Karpas-422 (cell line): ENCODE measurements around the gene HS6ST3. TPM values are rescaled to one million over a fixed set of nuclear protein-coding genes. Genes with fewer than 3 reads are reported as not detected.

ENCODE experiments used
- DNase-seq: peaks from one replicate; pipeline ENCODE4 v3.0.0-alpha.2; 2015
- H2AFZ ChIP-seq: fragments of 200-600 bp; sonication (generic); 2 replicates; pipeline ENCODE4 v1.6.1; 2014; ENCODE audit warnings: antibody characterized with exemption, low read length, mixed read lengths
- H3K27ac ChIP-seq: fragments of 200-600 bp; sonication (generic); 2 replicates; pipeline ENCODE4 v1.5.1; 2014; ENCODE audit warnings: mild to moderate bottlenecking, low read length, moderate library complexity
- H3K27me3 ChIP-seq: fragments of 200-600 bp; sonication (generic); 2 replicates; pipeline ENCODE4 v1.6.1; 2014; ENCODE audit warnings: low read length, mixed read lengths
- H3K36me3 ChIP-seq: fragments of 200-600 bp; sonication (generic); 2 replicates; pipeline ENCODE4 v1.6.1; 2014; ENCODE audit warnings: low read length, mixed read lengths; ENCODE audit not compliant: insufficient read depth
- H3K4me1 ChIP-seq: fragments of 200-600 bp; sonication (generic); 2 replicates; pipeline ENCODE4 v1.6.1; 2014; ENCODE audit warnings: mild to moderate bottlenecking, low read length, mixed read lengths
- H3K4me2 ChIP-seq: fragments of 200-600 bp; sonication (generic); 2 replicates; pipeline ENCODE4 v1.6.1; 2014; ENCODE audit warnings: low read length, low read depth, mild to moderate bottlenecking; ENCODE audit not compliant: poor library complexity, severe bottlenecking
- H3K4me3 ChIP-seq: fragments of 200-600 bp; sonication (generic); 2 replicates; pipeline ENCODE4 v1.5.1; 2014; ENCODE audit warnings: mild to moderate bottlenecking, antibody characterized with exemption, low read length, mixed read lengths
- H3K79me2 ChIP-seq: fragments of 200-600 bp; sonication (generic); 2 replicates; pipeline ENCODE4 v1.6.1; 2014; ENCODE audit warnings: mild to moderate bottlenecking, low read length, mixed read lengths
- H3K9ac ChIP-seq: fragments of 200-600 bp; sonication (generic); 2 replicates; pipeline ENCODE4 v1.6.0; 2014; ENCODE audit warnings: low read length
- H3K9me2 ChIP-seq: fragments of 200-600 bp; sonication (generic), shearing (Covaris generic); replicated peaks from 2 replicates; pipeline ENCODE4 v1.6.0; 2014; ENCODE audit warnings: mild to moderate bottlenecking, low read length, moderate library complexity; ENCODE audit not compliant: insufficient read depth
- H3K9me3 ChIP-seq: fragments of 300-700, 200-600 bp; sonication (generic); 2 replicates; pipeline ENCODE4 v1.6.1; 2014; ENCODE audit warnings: low read length, mixed read lengths
- H4K20me1 ChIP-seq: fragments of 200-600 bp; sonication (generic); 2 replicates; pipeline ENCODE4 v1.6.1; 2014; ENCODE audit warnings: mild to moderate bottlenecking, antibody characterized with exemption, low read length, low read depth; ENCODE audit not compliant: insufficient read depth
- total RNA-seq: library from RNA; depleted of rRNA; stranded (reverse); fragments of >200 nt; shearing (Covaris generic); gene quantifications from 2 replicates; pipeline ENCODE4 v1.2.3, GENCODE V29; 2014; ENCODE audit warnings: low replicate concordance

Gene HS6ST3
- total RNA-seq, 1 experiment from 2014 or later: not detected

GRCh38 chr13:96198038-96198437 is 108.1 kb downstream of the HS6ST3 start:
- H3K9me2 ChIP-seq: no peaks in the 10 kb centered on the region
- H3K9me3 ChIP-seq: no peaks in the 10 kb centered on the region
- H3K36me3 ChIP-seq: no peaks in the 10 kb centered on the region
- H4K20me1 ChIP-seq: no peaks in the 10 kb centered on the region
- no peak overlapping the region for H2AFZ ChIP-seq
- H3K4me2 ChIP-seq: no peak overlapping the region
- H3K4me3 ChIP-seq: no peak overlapping the region
- no peaks in the 10 kb centered on the region for H3K79me2 ChIP-seq
- H3K27me3 ChIP-seq: no peaks in the 10 kb centered on the region
- no peaks in the 10 kb centered on the region for H3K4me1 ChIP-seq
- H3K9ac ChIP-seq: no peak overlapping the region
- H3K27ac ChIP-seq: no peak overlapping the region
- no peak for DNase-seq

- no peak overlapping the region for H3K27ac ChIP-seq
- H3K4me3 ChIP-seq: no peak overlapping the region
- H3K4me2 ChIP-seq: no peak overlapping the region
- H3K36me3 ChIP-seq: no peaks in the 10 kb centered on the region
- H3K4me1 ChIP-seq: no peaks in the 10 kb centered on the region
- H3K9me3 ChIP-seq: no peaks in the 10 kb centered on the region
- H2AFZ ChIP-seq: no peak overlapping the region
- no peaks in the 10 kb centered on the region for H4K20me1 ChIP-seq
- no peaks in the 10 kb centered on the region for H3K79me2 ChIP-seq
- no peak overlapping the region for H3K9ac ChIP-seq
- H3K27me3 ChIP-seq: no peaks in the 10 kb centered on the region
- no peaks in the 10 kb centered on the region for H3K9me2 ChIP-seq
- no peak for DNase-seq
Observed at GRCh38 chr13:96199315-96199714, 109.4 kb downstream of the HS6ST3 start.

DNA sequence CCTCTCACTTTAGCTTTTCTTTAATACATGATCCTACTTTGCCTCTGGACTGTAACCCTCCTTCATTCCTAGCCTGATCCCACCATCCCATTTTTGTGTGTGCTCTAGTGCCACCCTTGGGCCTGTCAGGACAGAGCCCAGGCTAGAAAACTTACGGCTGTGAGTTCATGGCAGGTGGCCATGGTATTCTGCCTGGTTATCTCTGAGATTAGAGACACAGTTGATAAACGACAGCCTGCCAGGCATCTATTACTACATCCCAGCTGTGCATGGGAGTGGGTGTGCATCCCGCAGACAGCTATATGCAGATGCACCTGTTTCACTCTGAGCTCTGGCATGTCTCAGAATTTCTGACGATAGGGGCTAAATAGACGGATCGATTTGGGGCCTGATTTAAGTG is 110.9 kb downstream of the HS6ST3 start:
- Histone ChIP-seq H3K9me2 (no peaks in the 10 kb centered on the region), H3K27me3 (no peaks in the 10 kb centered on the region), H3K36me3 (no peaks in the 10 kb centered on the region), H3K79me2 (no peaks in the 10 kb centered on the region), H3K4me3 (no peak overlapping the region), H2AFZ (no peak overlapping the region), H3K27ac (no peak overlapping the region), H4K20me1 (no peaks in the 10 kb centered on the region), H3K4me2 (no peak overlapping the region), H3K9ac (no peak overlapping the region), H3K9me3 (no peaks in the 10 kb centered on the region), H3K4me1 (no peaks in the 10 kb centered on the region)
- DNase-seq: no peak

- H3K4me3 ChIP-seq: no peak overlapping the region
- no peaks in the 10 kb centered on the region for H3K4me1 ChIP-seq
- no peak overlapping the region for H3K27ac ChIP-seq
- H3K4me2 ChIP-seq: no peak overlapping the region
- H4K20me1 ChIP-seq: no peaks in the 10 kb centered on the region
- H2AFZ ChIP-seq: no peak overlapping the region
- no peaks in the 10 kb centered on the region for H3K9me3 ChIP-seq
- no peak overlapping the region for H3K9ac ChIP-seq
- no peaks in the 10 kb centered on the region for H3K9me2 ChIP-seq
- H3K27me3 ChIP-seq: no peaks in the 10 kb centered on the region
- no peaks in the 10 kb centered on the region for H3K79me2 ChIP-seq
- DNase-seq: no peak
- H3K36me3 ChIP-seq: no peaks in the 10 kb centered on the region
Observed at GRCh38 chr13:96202315-96202714, 112.4 kb downstream of the HS6ST3 start.

GRCh38 chr13:96203471-96203870 is 113.6 kb downstream of the HS6ST3 start:
- no peaks in the 10 kb centered on the region for H3K4me1 ChIP-seq
- DNase-seq: no peak
- H3K9me2 ChIP-seq: no peaks in the 10 kb centered on the region
- H2AFZ ChIP-seq: no peak overlapping the region
- H3K9ac ChIP-seq: no peak overlapping the region
- no peaks in the 10 kb centered on the region for H3K27me3 ChIP-seq
- H4K20me1 ChIP-seq: no peaks in the 10 kb centered on the region
- no peaks in the 10 kb centered on the region for H3K36me3 ChIP-seq
- no peak overlapping the region for H3K4me3 ChIP-seq
- no peak overlapping the region for H3K27ac ChIP-seq
- no peaks in the 10 kb centered on the region for H3K79me2 ChIP-seq
- no peaks in the 10 kb centered on the region for H3K9me3 ChIP-seq
- H3K4me2 ChIP-seq: no peak overlapping the region

DNA sequence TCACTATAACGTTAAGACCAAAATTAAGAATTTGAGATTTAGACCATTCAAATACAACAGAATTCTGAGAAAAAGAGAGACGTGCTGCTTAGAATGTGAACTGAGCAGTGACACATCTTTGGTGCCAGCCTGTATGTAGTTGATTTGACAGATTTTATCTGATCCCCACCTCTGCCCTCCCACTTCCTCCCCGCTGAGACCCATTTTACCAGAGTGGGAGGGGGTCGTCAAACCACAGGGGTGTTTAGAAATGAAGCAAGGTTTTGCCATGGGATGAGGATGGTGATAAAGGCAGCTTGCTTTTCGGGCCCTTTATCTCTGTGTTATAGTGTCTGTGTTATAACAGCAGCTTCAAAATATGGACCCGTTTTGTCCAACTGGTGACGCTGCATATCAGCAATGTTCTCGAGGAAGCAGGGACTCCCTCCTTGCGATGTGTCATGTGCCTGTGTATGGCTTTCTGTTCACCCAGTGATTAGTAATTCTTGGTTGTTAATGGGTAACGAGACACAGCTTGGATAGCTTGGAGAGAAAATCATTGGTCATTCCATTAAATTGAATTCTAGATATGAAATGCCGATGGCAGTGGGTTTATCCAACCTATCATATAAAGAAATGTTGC is 125.0 kb downstream of the HS6ST3 start:
- Histone ChIP-seq H3K27me3 (no peaks in the 10 kb centered on the region), H4K20me1 (no peaks in the 10 kb centered on the region), H3K9me3 (no peaks in the 10 kb centered on the region), H3K79me2 (no peaks in the 10 kb centered on the region), H3K4me2 (no peak overlapping the region), H3K36me3 (no peaks in the 10 kb centered on the region), H3K4me3 (no peak overlapping the region), H3K9me2 (no peaks in the 10 kb centered on the region), H3K4me1 (no peaks in the 10 kb centered on the region), H3K27ac (no peak overlapping the region), H2AFZ (no peak overlapping the region), H3K9ac (no peak overlapping the region)
- no peak for DNase-seq

DNA sequence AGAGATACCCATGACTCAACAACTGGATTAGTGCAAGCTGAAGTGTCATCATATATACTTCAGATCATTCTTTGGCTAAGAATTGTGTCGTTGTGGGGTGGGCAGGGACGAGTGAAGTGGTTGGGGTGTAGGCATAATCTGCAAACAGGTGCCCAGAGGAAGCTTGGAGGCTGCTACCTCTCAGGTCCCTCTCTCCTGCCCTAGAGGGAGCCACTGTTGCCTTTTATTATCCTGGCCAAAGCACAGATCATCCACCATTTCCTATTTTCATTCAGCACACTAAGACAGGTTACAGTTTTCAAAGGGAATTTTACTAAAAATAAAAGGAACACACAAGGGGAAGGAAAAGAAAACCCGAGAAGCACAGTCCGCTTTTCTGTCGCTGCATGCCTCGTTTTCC is 126.6 kb downstream of the HS6ST3 start:
- Histone ChIP-seq H3K79me2 (no peaks in the 10 kb centered on the region), H4K20me1 (no peaks in the 10 kb centered on the region), H2AFZ (no peak overlapping the region), H3K27me3 (no peaks in the 10 kb centered on the region), H3K9ac (no peak overlapping the region), H3K4me2 (no peak overlapping the region), H3K9me2 (no peaks in the 10 kb centered on the region), H3K4me3 (no peak overlapping the region), H3K27ac (no peak overlapping the region), H3K36me3 (no peaks in the 10 kb centered on the region), H3K9me3 (no peaks in the 10 kb centered on the region), H3K4me1 (no peaks in the 10 kb centered on the region)
- DNase-seq: no peak

- Histone ChIP-seq H3K27ac (no peak overlapping the region), H3K4me3 (no peak overlapping the region)
Observed at GRCh38 chr13:96218475-96218874, 128.6 kb downstream of the HS6ST3 start.

GRCh38 chr13:96221471-96221870 is 131.6 kb downstream of the HS6ST3 start:
- Histone ChIP-seq H3K9ac (no peak overlapping the region), H3K79me2 (no peaks in the 10 kb centered on the region), H3K27ac (no peak overlapping the region), H3K9me2 (no peaks in the 10 kb centered on the region), H3K4me3 (no peak overlapping the region), H3K9me3 (no peaks in the 10 kb centered on the region), H3K4me2 (no peak overlapping the region), H3K27me3 (no peaks in the 10 kb centered on the region), H3K4me1 (no peaks in the 10 kb centered on the region), H4K20me1 (no peaks in the 10 kb centered on the region), H2AFZ (no peak overlapping the region), H3K36me3 (no peaks in the 10 kb centered on the region)
- no peak for DNase-seq

More at GRCh38 chr13:96218475-96218874, 128.6 kb downstream of the HS6ST3 start:
- Histone ChIP-seq H3K9me2 (no peaks in the 10 kb centered on the region), H3K4me2 (no peak overlapping the region), H2AFZ (no peak overlapping the region), H4K20me1 (no peaks in the 10 kb centered on the region), H3K9ac (no peak overlapping the region), H3K27me3 (no peaks in the 10 kb centered on the region), H3K79me2 (no peaks in the 10 kb centered on the region), H3K9me3 (no peaks in the 10 kb centered on the region), H3K4me1 (no peaks in the 10 kb centered on the region), H3K36me3 (no peaks in the 10 kb centered on the region)
- no peak for DNase-seq
